HG02973 (cell line): ENCODE data around the gene RASGRP4.
"Not testable (repeated sequence)": the region's sequence is repeated elsewhere in the genome, so short reads cannot be mapped to it uniquely, and the experiment has no call there.

Experiments
- ATAC-seq: cut with Tn5 transposase; IDR thresholded peaks from one replicate; pipeline ENCODE4 v1.9.1; 2021; ENCODE audit warnings: moderate library complexity; ENCODE audit not compliant: unreplicated experiment

Gene RASGRP4

DNA sequence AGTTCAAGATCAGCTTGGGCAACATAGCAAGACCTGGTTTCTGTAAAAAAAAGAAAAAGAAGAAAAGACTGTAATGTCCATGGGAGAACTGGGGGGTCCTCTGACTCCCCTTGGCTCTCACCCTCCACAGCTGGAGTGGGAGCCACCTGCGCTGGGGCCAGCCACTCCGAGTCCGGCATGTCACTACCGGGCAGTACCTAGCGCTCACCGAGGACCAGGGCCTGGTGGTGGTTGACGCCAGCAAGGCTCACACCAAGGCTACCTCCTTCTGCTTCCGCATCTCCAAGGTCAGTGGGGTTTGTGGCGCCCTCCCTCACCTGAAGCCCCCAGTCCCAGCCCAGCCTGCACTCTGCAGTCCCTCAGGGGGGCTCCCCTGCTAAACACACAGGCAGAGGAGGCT lies 22.2 kb upstream of the RASGRP4 start:
- no peak for ATAC-seq

- no peak for ATAC-seq
These were observed 19.3 kb upstream of the RASGRP4 start for GRCh38 chr19:38445362-38445761.

DNA sequence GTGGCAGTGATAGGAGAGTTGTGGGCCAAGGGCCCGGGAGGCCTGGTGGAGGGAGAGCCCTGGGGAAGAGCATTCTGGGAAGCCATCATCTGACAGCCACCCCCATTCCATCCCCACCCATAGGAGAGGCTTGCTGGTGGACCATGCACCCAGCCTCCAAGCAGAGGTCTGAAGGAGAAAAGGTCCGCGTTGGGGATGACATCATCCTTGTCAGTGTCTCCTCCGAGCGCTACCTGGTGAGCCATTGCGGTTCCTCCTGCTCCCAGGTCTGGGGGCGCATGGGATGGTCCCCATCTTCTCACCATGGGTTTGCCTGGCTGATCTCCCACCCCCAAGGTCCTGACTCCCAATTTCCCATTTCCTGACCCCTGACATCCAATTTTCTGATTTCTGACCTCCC lies 18.0 kb upstream of the RASGRP4 start:
- no peak for ATAC-seq

DNA sequence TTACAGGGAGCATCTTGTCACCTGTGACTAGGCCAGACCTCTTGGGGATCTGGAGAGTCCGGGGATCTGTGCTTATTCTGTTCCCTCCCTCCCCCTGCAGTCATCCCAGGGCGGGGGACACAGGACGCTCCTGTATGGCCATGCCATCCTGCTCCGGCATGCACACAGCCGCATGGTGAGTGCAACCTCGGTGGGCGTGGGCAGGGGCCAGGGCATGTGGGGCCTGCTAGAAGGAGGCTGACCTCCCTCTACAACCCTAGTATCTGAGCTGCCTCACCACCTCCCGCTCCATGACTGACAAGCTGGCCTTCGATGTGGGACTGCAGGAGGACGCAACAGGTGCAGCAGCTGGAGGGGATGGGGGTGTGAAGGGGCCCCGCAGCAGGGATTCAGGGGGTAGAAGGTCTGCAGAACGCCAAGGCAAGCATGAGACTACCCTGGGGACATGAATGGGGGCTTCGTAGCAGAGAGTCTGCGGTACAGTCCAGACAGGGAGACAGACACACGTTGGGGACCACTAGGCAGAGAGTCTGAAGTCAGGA lies 17.5 kb upstream of the RASGRP4 start:
- ATAC-seq: no peak

GRCh38 chr19:38442736-38443135 lies 16.7 kb upstream of the RASGRP4 start:
- no peak for ATAC-seq

- ATAC-seq: no peak
These were observed 15.8 kb upstream of the RASGRP4 start for GRCh38 chr19:38441657-38442348.

DNA sequence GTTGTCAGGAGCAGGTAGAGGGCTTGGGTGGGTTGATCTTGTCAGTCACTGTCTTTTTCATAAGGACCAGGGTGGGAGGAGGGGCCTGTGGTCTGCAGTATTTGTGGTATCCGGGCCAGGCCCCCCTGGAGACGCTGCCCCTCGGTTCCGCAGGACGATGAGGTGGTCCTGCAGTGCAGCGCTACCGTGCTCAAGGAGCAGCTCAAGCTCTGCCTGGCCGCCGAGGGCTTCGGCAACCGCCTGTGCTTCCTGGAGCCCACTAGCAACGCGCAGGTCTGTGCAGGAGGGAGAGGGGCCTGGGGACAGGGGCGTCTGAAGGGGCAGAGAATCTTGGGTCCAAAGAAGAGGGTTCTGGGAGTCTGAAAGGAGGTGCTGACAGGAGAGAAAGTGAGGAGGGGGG lies 14.6 kb upstream of the RASGRP4 start:
- no peak for ATAC-seq

GRCh38 chr19:38437917-38438316 lies 11.9 kb upstream of the RASGRP4 start:
- ATAC-seq: no peak

- no peak for ATAC-seq
These were observed 11.3 kb upstream of the RASGRP4 start for GRCh38 chr19:38437295-38437694.

DNA sequence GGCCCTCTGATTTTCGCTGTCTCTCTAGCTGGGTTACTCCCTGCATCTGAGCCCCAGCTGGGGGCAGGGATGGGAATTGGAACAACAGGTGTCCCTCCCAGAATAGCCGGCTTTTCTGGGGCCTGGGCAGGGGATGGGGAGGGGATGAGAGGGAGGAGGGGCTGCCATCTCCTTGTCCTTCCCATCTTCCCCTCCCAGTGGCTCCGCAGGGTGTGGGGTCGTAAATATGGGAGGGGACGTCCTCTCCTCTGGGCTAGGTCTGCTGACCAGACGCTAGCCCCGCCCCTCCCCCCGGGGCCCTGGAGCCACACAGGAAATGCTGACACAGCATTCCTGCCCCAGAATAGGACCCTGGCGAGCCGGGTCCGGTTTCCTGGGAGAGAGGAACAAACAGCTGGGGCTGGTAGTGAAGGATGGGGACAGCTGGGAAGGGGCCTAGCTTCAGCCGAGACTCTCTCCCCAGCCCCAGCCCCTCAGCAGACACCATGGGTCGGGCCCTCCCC lies 8.6 kb upstream of the RASGRP4 start:
- ATAC-seq: no peak

- ATAC-seq: no peak
These were observed 7.3 kb upstream of the RASGRP4 start, which contains the start of gene RYR1 for GRCh38 chr19:38433268-38433733. Gene RYR1 (plus strand): TSS chr19:38433691. CDS start chr19:38433830, 139 bp downstream.

DNA sequence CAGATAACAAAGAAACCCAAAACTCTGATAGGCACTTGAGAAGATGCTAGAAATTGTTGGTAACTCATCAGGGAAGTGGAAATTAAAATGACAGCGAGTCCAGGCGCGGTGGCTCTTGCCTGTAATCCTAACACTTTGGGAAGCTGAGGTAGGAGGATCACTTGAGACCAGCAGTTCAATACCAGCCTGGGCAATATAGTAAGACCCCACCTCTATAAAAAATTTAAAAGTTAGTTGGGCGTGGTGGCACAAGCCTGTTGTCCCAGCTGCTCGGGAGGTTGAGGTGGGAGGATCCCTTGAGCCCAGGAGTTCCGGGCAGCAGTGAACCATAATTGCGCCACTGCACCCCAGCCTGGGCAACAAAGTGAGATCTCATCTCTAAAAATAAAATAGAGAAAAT lies 4.9 kb upstream of the RASGRP4 start:
- ATAC-seq: no peak

- no peak for ATAC-seq
These were observed 3.8 kb upstream of the RASGRP4 start for GRCh38 chr19:38429811-38430156.

DNA sequence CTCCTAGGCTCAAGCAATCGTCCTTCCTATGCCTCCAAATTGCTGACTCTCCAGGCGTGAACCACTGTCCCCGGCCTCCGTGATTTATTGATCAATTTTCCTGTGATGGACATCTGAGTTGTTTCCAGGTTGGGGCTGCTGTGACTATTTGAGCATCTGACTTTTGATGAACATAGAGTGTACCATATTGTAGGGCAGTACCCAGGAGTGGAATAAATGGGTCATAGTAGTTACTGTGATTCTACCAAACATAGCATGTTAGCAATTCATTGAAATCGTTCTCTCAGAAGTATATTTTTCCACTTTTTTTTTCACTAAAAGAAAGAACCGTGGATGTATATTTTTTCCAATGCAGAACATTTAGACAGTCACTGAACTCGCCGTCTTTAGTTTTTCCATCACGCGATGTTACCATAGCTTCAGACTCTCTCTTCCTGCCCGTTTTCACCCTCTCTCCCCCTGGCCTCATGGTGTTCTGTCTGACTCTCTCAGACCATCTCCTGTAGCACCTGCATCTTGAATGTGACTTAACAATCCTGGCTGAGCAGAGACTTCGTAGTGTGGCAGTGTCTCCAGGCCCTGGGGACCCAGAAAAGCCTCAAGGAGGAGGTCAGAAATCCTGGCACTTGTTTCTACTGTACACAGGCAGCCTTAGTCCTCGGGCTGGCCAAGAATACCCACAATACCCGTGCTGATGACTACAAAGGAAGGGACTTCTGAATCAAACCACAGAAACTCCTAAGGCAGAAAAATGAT lies 3.2 kb upstream of the RASGRP4 start:
- ATAC-seq: no peak

- not testable (repeated sequence) for ATAC-seq
These were observed 1.1 kb upstream of the RASGRP4 start for GRCh38 chr19:38427035-38427677.

DNA sequence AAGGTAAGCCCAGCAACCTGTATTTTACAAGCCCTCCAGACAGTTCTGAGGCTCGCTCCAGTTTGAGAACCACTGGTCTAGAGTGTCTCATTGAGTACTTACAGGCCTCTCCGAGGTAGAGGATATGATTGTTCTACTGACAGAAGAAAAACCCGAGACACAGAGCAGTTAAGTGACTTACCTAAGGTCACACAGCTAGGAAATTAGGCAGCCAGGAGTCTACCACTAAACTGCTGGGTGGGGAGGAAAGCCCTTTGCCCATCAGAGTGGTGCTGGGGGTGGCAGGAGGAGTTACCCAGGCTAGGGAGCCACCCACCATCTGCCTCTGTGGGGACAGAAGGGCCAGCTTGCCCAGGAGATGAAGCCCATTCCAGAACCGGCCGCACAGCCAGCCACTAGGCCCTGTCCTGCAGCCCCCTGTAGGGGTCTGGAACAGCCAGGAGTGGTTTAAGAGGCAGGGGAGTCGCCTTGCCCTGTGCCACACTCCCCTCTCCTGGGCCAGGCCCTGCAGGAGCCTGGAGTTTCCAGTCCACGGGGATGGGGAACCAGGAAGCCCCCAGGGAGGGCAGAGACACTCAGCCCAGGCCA lies 703 bp downstream of the RASGRP4 start:
- ATAC-seq: no peak

DNA sequence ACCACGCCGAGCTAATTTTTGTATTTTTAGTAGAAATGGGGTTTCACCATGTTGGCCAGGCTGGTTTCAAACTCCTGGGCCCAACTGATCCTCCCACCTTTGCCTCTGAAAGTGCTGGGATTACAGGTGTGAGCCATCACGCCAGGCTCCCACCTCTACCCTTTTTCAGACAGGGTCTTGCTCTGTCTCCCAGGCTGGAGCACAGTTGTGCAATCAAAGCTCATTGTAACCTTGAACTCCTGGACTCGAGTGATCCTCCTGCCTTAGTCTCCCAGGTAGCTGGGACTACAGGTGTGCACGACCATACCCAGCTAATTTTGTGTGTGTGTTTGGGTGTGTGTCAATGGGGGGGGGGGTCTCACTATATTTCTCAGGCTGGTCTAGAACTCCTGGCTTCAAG lies 1.7 kb downstream of the RASGRP4 start:
- ATAC-seq: no peak

DNA sequence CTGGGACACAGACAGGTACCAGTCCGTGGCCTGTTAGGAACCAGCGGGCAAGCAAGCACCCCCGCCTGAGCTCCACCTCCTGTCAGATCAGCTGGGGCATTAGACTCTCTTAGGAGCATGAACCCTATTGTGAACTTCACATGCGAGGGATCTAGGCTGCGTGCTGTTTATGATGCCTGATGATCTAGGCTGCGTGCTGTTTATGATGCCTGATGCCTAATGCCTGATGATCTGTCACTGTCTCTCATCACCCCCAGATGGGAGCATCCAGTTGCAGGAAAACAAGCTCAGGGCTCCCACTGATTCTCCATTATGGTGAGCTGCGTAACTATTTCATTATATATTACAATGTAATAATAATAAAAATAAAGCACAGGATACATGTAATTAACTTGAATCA lies 3.6 kb downstream of the RASGRP4 start:
- ATAC-seq: no peak

DNA sequence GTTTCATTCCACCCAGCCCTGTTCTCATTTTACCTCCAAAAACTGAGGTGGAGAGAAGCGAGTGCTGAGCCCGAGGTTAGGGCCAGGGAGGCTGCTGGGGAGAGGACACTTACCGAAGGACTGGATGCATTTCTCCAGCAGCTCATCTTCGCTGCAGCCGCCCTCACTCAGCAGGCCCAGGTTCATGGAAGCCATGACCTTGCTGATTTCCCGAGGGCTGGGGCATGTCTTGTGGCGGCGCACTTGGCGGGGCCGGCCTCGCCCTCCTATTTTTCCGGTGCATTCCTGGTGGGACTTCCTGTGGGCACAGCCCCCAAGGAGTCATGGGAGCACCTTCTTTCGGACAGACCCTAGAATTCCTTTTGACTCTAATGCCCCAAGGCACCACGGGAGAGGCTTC lies 4.2 kb downstream of the RASGRP4 start:
- ATAC-seq: no peak

GRCh38 chr19:38420935-38421334 lies 5.1 kb downstream of the RASGRP4 start:
- no peak for ATAC-seq
